SK-N-SH (cell line): ENCODE data around the gene CA10.

Source experiments
- EP300 ChIP-seq, 2 experiments: IDR thresholded peaks; 2 replicates each; pipeline versions ENCODE4 v1.4.0 to v1.6.1; 2012; ENCODE audit warnings: borderline replicate concordance in 1 of 2, low read depth in 1 of 2, low read length in 1 of 2
- MEF2A ChIP-seq: IDR thresholded peaks from 2 replicates; pipeline ENCODE4 v1.4.0; 2012; ENCODE audit warnings: low read depth, borderline replicate concordance
- MXI1 ChIP-seq: IDR thresholded peaks from 2 replicates; pipeline ENCODE4 v1.6.1; 2012; ENCODE audit warnings: mild to moderate bottlenecking, low read depth, low read length, improper control_type of control experiment
- NFIC ChIP-seq: IDR thresholded peaks from 2 replicates; pipeline ENCODE4 v1.4.0; 2012; ENCODE audit warnings: borderline replicate concordance
- POLR2AphosphoS5 ChIP-seq: IDR thresholded peaks from 2 replicates; pipeline ENCODE4 v1.6.1; 2012; ENCODE audit warnings: low read depth, low read length
- SIN3A ChIP-seq: IDR thresholded peaks from 2 replicates; pipeline ENCODE4 v1.6.1; 2012; ENCODE audit warnings: low read depth, mild to moderate bottlenecking, low read length, moderate library complexity, borderline replicate concordance
- TF ChIP-seq, protein P1 (sequence below): fragments of 200-600 bp; sonication (generic); IDR thresholded peaks from 2 replicates; pipeline ENCODE4 v1.6.1; 2017; ENCODE audit warnings: antibody characterized with exemption, mild to moderate bottlenecking, moderate library complexity
- TF ChIP-seq, protein P2 (sequence below): IDR thresholded peaks from 2 replicates; pipeline ENCODE4; 2012
- TF ChIP-seq, protein P3 (sequence below): IDR thresholded peaks from 2 replicates; pipeline ENCODE4 v1.4.0; 2012; ENCODE audit warnings: low read depth, borderline replicate concordance

DNA sequence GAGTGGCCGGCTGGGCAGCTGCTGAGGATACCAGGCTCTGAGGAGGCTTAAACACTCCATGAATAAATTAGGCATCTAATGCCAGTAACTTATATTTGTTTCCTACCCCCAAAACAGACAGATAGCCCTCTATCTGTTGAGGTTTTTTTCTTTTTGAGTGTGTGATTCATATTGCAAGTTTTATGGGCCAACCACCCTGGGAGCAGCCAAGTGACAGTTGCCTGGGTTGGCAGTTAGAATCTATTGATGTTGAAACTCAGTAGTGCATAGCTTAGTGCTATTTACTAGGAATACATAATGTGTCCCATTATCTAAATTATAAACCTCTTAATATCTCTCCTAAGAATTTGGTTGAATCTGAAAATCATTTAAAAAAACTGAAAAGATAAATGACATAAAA lies 397.4 kb downstream of the CA10 start:
- TF ChIP-seq, protein P1, sequence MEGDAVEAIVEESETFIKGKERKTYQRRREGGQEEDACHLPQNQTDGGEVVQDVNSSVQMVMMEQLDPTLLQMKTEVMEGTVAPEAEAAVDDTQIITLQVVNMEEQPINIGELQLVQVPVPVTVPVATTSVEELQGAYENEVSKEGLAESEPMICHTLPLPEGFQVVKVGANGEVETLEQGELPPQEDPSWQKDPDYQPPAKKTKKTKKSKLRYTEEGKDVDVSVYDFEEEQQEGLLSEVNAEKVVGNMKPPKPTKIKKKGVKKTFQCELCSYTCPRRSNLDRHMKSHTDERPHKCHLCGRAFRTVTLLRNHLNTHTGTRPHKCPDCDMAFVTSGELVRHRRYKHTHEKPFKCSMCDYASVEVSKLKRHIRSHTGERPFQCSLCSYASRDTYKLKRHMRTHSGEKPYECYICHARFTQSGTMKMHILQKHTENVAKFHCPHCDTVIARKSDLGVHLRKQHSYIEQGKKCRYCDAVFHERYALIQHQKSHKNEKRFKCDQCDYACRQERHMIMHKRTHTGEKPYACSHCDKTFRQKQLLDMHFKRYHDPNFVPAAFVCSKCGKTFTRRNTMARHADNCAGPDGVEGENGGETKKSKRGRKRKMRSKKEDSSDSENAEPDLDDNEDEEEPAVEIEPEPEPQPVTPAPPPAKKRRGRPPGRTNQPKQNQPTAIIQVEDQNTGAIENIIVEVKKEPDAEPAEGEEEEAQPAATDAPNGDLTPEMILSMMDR: no peak
- TF ChIP-seq EP300 (IDR thresholded peaks at IDR 0.05; ENCODE audit: borderline replicate concordance in 1 of 2, low read depth in 1 of 2, low read length in 1 of 2) (no peak), POLR2AphosphoS5 (no peak), SIN3A (no peak), MEF2A (no peak), MXI1 (no peak), NFIC (no peak)
- TF ChIP-seq, protein P2, sequence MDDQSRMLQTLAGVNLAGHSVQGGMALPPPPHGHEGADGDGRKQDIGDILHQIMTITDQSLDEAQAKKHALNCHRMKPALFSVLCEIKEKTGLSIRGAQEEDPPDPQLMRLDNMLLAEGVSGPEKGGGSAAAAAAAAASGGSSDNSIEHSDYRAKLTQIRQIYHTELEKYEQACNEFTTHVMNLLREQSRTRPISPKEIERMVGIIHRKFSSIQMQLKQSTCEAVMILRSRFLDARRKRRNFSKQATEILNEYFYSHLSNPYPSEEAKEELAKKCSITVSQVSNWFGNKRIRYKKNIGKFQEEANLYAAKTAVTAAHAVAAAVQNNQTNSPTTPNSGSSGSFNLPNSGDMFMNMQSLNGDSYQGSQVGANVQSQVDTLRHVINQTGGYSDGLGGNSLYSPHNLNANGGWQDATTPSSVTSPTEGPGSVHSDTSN: no peak
- TF ChIP-seq, protein P3, sequence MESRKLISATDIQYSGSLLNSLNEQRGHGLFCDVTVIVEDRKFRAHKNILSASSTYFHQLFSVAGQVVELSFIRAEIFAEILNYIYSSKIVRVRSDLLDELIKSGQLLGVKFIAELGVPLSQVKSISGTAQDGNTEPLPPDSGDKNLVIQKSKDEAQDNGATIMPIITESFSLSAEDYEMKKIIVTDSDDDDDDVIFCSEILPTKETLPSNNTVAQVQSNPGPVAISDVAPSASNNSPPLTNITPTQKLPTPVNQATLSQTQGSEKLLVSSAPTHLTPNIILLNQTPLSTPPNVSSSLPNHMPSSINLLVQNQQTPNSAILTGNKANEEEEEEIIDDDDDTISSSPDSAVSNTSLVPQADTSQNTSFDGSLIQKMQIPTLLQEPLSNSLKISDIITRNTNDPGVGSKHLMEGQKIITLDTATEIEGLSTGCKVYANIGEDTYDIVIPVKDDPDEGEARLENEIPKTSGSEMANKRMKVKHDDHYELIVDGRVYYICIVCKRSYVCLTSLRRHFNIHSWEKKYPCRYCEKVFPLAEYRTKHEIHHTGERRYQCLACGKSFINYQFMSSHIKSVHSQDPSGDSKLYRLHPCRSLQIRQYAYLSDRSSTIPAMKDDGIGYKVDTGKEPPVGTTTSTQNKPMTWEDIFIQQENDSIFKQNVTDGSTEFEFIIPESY: no peak
